ENCODE results near the gene GCK.
"Not testable (repeated sequence)": the region's sequence is repeated elsewhere in the genome, so short reads cannot be mapped to it uniquely, and the experiment has no call there.

The GCK gene

GRCh38 chr7:44176486-44176885, 12.8 kb downstream of the GCK start:
- no peak overlapping the region for H3K4me3 ChIP-seq (ENCODE audit: low read depth, low read length)
- TF ChIP-seq CTCF (IDR thresholded peaks at IDR 0.05; ENCODE audit: insufficient read depth, low read length, missing control alignments), result no peak
- ChIA-PET CTCF (interaction anchor here (1.1 to 2.7 kb wide), 2 partner anchors 13 to 104 kb away, joined by 4 to 8 read pairs; no protein-coding TSS in a partner anchor), POLR2A (no interaction called here)
- DNase-seq (ENCODE audit: low read depth, low spot score), result no peak

- ChIA-PET POLR2A (no interaction called here), CTCF (interaction anchor here (1.1 to 2.7 kb wide), 2 partner anchors 12 to 103 kb away, joined by 4 to 8 read pairs; no protein-coding TSS in a partner anchor)
- DNase-seq (ENCODE audit: low read depth, low spot score), result no peak
- no peak overlapping the region for H3K4me3 ChIP-seq (ENCODE audit: low read depth, low read length)
- TF ChIP-seq CTCF (IDR thresholded peaks at IDR 0.05; ENCODE audit: insufficient read depth, low read length, missing control alignments), result no peak
Measured at GRCh38 chr7:44175730-44176129, 13.5 kb downstream of the GCK start.

GRCh38 chr7:44174694-44174948, 14.6 kb downstream of the GCK start:
- POLR2A ChIA-PET; H3K4me3 ChIP-seq (ENCODE audit: low read depth, low read length); DNase-seq (ENCODE audit: low read depth, low spot score): not testable (repeated sequence)
- CTCF ChIA-PET, result interaction anchor here (1.2 kb wide), 1 partner anchor 11 kb away, joined by 4 read pairs; no protein-coding TSS in a partner anchor

- DNase-seq (ENCODE audit: low read depth, low spot score), result no peak
- CTCF ChIA-PET, result interaction anchor here (1.2 kb wide), 1 partner anchor 10 kb away, joined by 4 read pairs; no protein-coding TSS in a partner anchor
- POLR2A ChIA-PET, result no interaction called here
- no peak for TF ChIP-seq CTCF (IDR thresholded peaks at IDR 0.05; ENCODE audit: insufficient read depth, low read length, missing control alignments)
- H3K4me3 ChIP-seq (ENCODE audit: low read depth, low read length), result no peak overlapping the region
Measured at GRCh38 chr7:44173911-44174693, 15.1 kb downstream of the GCK start.

GRCh38 chr7:44172803-44173424, 16.3 kb downstream of the GCK start:
- POLR2A ChIA-PET, result no interaction called here
- no peak for TF ChIP-seq CTCF (IDR thresholded peaks at IDR 0.05; ENCODE audit: insufficient read depth, low read length, missing control alignments)

GRCh38 chr7:44172352-44172751, 16.9 kb downstream of the GCK start:
- no peak for DNase-seq (ENCODE audit: low read depth, low spot score)
- ChIA-PET POLR2A (no interaction called here), CTCF (interaction anchor here (0.6 to 1.0 kb wide), 4 partner anchors 9 to 104 kb away, joined by 3 to 4 read pairs (median 3); no protein-coding TSS in a partner anchor)
- no peak overlapping the region for H3K4me3 ChIP-seq (ENCODE audit: low read depth, low read length)
- TF ChIP-seq CTCF (IDR thresholded peaks at IDR 0.05; ENCODE audit: insufficient read depth, low read length, missing control alignments), result no peak

More at GRCh38 chr7:44172803-44173424, 16.3 kb downstream of the GCK start:
- no peak for DNase-seq (ENCODE audit: low read depth, low spot score)
- H3K4me3 ChIP-seq (ENCODE audit: low read depth, low read length), result no peak overlapping the region
- CTCF ChIA-PET, result interaction anchor here (1.0 kb wide), 1 partner anchor 9 kb away, joined by 3 read pairs; no protein-coding TSS in a partner anchor

- DNase-seq (ENCODE audit: low read depth, low spot score); POLR2A ChIA-PET; H3K4me3 ChIP-seq (ENCODE audit: low read depth, low read length): not testable (repeated sequence)
- CTCF ChIA-PET, result interaction anchor here (0.6 to 1.0 kb wide), 4 partner anchors 8 to 103 kb away, joined by 3 to 4 read pairs (median 3); no protein-coding TSS in a partner anchor
Measured at GRCh38 chr7:44171901-44172300, 17.3 kb downstream of the GCK start.
